GM12872 (cell line): ENCODE results near the gene STOX1.

ENCODE experiments used
- TF ChIP-seq, protein P1 (sequence below): IDR thresholded peaks from 3 replicates; pipeline ENCODE4 v1.5.1; 2011; ENCODE audit warnings: low read depth, mild to moderate bottlenecking, low read length, moderate library complexity; ENCODE audit not compliant: insufficient read depth

Gene STOX1

DNA sequence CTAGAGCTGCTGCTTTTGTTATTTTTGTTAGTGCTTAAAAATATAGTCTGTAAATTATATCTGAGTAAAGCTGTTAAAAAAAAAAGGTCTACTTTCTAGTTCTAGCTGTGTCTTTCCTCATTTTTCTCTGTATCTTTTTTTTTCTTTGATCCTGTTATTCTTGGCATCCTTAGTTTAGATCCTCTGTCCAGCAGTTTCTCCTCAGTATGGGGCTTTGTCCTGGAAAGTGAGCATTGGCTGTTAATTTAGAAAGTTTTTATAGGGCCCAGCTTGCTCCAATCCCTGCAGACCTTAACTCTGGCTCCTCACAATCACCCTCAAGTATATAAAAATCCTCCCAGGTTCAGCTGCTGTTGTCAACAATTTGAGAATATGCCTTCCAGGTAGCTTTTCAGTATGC is 97.3 kb downstream of the STOX1 start:
- TF ChIP-seq, protein P1, sequence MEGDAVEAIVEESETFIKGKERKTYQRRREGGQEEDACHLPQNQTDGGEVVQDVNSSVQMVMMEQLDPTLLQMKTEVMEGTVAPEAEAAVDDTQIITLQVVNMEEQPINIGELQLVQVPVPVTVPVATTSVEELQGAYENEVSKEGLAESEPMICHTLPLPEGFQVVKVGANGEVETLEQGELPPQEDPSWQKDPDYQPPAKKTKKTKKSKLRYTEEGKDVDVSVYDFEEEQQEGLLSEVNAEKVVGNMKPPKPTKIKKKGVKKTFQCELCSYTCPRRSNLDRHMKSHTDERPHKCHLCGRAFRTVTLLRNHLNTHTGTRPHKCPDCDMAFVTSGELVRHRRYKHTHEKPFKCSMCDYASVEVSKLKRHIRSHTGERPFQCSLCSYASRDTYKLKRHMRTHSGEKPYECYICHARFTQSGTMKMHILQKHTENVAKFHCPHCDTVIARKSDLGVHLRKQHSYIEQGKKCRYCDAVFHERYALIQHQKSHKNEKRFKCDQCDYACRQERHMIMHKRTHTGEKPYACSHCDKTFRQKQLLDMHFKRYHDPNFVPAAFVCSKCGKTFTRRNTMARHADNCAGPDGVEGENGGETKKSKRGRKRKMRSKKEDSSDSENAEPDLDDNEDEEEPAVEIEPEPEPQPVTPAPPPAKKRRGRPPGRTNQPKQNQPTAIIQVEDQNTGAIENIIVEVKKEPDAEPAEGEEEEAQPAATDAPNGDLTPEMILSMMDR, result no peak

DNA sequence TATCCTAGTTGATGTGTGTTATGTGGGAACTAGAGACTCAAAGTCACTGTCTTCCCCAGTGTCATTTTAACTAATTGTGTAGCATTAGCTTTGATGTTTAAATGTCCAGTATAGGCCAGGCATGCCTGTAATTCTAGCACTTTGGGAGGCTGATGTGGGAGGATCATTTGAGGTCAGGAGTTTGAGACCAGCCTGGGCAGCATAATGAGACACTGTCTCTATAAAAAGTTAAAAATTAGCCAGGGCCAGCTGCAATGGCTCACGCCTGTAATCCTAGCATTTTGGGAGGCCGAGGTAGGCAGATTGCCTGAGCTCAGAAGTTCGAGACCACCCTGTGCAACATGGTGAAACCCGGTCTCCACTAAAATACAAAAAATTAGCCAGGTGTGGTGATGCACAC is 98.2 kb downstream of the STOX1 start:
- TF ChIP-seq, protein P1, result no peak

DNA sequence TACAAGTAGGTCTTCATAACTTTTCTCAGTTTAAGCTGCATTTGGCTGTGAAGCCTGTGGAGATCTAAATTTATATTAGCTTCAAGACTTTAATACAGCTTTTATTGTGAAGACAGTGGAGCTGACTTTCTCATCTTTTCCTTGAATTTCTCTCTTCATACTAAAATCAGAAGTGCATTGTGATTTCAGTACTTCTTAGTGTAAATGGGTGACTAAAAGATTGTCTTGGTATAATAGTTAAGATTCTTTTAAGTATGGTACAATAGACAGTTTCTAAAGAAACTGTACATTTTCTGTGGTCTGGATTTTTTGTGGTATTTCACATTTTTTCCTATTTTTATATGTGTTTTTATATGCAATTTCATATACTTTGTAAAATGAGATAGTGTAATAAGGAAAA is 107.7 kb downstream of the STOX1 start:
- TF ChIP-seq, protein P1, result no peak

DNA sequence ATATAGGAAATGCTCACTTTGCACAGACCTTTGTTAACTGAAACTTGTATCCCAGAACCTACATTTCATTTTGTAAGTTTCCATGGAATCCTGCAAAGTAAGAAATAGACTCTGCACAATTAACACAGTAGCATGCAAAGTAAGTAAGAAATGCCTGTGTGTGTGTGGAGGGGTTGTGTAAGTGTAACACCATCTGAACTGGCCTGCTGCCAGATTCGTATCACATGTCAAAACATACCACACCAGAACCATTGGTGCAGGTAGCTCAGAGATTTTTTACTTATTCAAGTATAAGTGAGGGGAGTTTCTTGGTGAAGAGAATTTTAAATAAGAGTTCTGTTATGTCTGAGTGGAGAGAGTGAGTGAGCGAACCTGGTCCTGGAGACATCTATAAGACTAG is 110.8 kb downstream of the STOX1 start:
- TF ChIP-seq, protein P1, result no peak

DNA sequence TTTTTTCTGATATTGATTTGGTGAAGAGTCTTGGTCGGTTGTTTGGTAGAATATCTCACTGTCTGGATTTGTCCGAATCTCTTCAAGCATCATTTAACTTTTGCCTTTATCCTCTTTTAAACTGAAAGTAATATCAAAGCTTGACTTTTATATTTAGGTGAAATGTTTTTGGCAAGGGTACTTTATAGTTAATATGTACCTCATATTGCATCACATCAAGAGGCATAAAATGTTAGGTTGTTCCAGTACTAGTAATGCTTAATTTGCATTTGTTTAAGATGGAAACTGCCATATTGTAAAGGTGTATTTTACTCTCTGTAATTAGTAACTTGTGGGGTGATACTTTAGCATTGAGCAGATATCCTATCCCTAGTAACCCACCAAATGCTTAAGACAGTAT is 111.6 kb downstream of the STOX1 start:
- TF ChIP-seq, protein P1, result no peak
